K562 (cell line): ENCODE measurements around the gene PRKRIP1. TPM values are rescaled to one million over a fixed set of nuclear protein-coding genes. Genes with fewer than 3 reads are reported as not detected.

Source experiments
- ATAC-seq: fragments of 200-7000 bp; cut with Tn5 transposase; 3 replicates; pipeline ENCODE4 v1.9.1; 2020; ENCODE audit warnings: moderate library complexity
- BruUV-seq: library from RNA; stranded (reverse); fragments of 400-500 nt; replicated peaks from 2 replicates; lab custom pipeline; 2021; lab: Mats Ljungman, UMichigan
- CTCF ChIA-PET: fragments of 300-600 bp; formaldehyde crosslinking; extraction: SDS; loops from one replicate; lab custom pipeline; 2021; ENCODE audit warnings: low intra/inter-chr PET ratio; lab: Yijun Ruan, JAX
- POLR2A ChIA-PET: fragments of 300-600, 350-650 bp; sonication (Branson Sonifier 250); formaldehyde crosslinking; extraction: SDS; loops from one replicate; lab custom pipeline; 2021; ENCODE audit warnings: antibody characterized with exemption, inconsistent platforms; lab: Yijun Ruan, JAX
- DNase-seq, 4 experiments: peaks; one replicate each; pipeline versions ENCODE4 v3.0.0 to v3.0.0-alpha.2; 2011 to 2018; ENCODE audit warnings: low spot score in 3 of 4, mixed read lengths in 3 of 4; ENCODE audit errors: extremely low read depth in 1 of 4
- FAIRE-seq: peaks from 2 replicates; lab custom pipeline; 2011; peaks lifted over from hg19 to GRCh38; lab: Jason Lieb, UNC
- H2AFZ ChIP-seq: 2 replicates; pipeline ENCODE4 v1.6.0; 2011; ENCODE audit warnings: low read depth, low read length, control low read depth, inconsistent platforms
- H3K27ac ChIP-seq: fragments of 200-600 bp; 3 replicates; pipeline ENCODE4 v1.8.0; 2011; ENCODE audit warnings: low read depth, mild to moderate bottlenecking, control low read depth, inconsistent platforms, low read length, moderate library complexity, mixed read lengths; ENCODE audit errors: extremely low read depth
- H3K27me3 ChIP-seq, 2 experiments: fragments of 300-600 bp in 1 of 2; 2 replicates in 1 of 2; 3 replicates in 1 of 2; pipeline versions ENCODE4 v1.6.0 to v1.8.0; 2011; ENCODE audit warnings: inconsistent platforms in 2 of 2, low read length in 2 of 2, mild to moderate bottlenecking in 1 of 2, mixed read lengths in 1 of 2, moderate library complexity in 1 of 2; ENCODE audit not compliant: control insufficient read depth in 2 of 2, insufficient read depth in 2 of 2
- H3K36me3 ChIP-seq: fragments of 300-600 bp; 3 replicates; pipeline ENCODE4 v1.8.0; 2011; ENCODE audit warnings: mild to moderate bottlenecking, low read length, inconsistent platforms; ENCODE audit not compliant: control insufficient read depth, insufficient read depth
- H3K4me1 ChIP-seq, 2 experiments: fragments of 200-600 bp in 1 of 2; replicated peaks in 1 of 2; 2 replicates in 1 of 2; 3 replicates in 1 of 2; pipeline versions ENCODE4 v1.5.1 to v1.8.0; 2011; ENCODE audit warnings: inconsistent platforms in 2 of 2, low read length in 2 of 2, mild to moderate bottlenecking in 1 of 2, mixed read lengths in 1 of 2, moderate library complexity in 1 of 2; ENCODE audit not compliant: control insufficient read depth in 2 of 2, insufficient read depth in 2 of 2
- H3K4me2 ChIP-seq: 2 replicates; pipeline ENCODE4 v1.6.1; 2011; ENCODE audit warnings: low read length, control low read depth, inconsistent platforms, mixed read lengths; ENCODE audit not compliant: insufficient read depth
- H3K4me3 ChIP-seq: fragments of 200-600 bp; sonication (generic), shearing (Covaris generic); 2 replicates; pipeline ENCODE4 v1.5.1; 2016; ENCODE audit warnings: control low read depth, inconsistent platforms
- H3K79me2 ChIP-seq: fragments of 200-600 bp; 3 replicates; pipeline ENCODE4 v1.8.0; 2011; ENCODE audit warnings: low read length, inconsistent platforms; ENCODE audit not compliant: control insufficient read depth, insufficient read depth
- H3K9ac ChIP-seq, 2 experiments: 2 replicates each; pipeline versions ENCODE4 v1.6.0 to v1.6.1; 2011; ENCODE audit warnings: low read depth in 2 of 2, low read length in 2 of 2, control low read depth in 1 of 2, inconsistent platforms in 1 of 2, mild to moderate bottlenecking in 1 of 2, mixed read lengths in 1 of 2; ENCODE audit not compliant: insufficient read depth in 1 of 2
- H3K9me1 ChIP-seq: one replicate; pipeline ENCODE4 v1.6.0; 2011; ENCODE audit warnings: inconsistent platforms, mild to moderate bottlenecking, low read length, moderate library complexity; ENCODE audit not compliant: control insufficient read depth, insufficient read depth
- H3K9me3 ChIP-seq: replicated peaks from 2 replicates; pipeline ENCODE4 v1.5.1; 2011; ENCODE audit warnings: low read depth, low read length, inconsistent platforms; ENCODE audit not compliant: control insufficient read depth, insufficient read depth
- H4K20me1 ChIP-seq: replicated peaks from 2 replicates; pipeline ENCODE4 v1.6.1; 2011; ENCODE audit warnings: low read length, inconsistent platforms, mixed read lengths; ENCODE audit not compliant: control insufficient read depth, insufficient read depth
- HDAC3 ChIP-seq: fragments of 450-650 bp; IDR thresholded peaks from 2 replicates; pipeline ENCODE4 v1.6.1; 2018; ENCODE audit warnings: borderline replicate concordance, mild to moderate bottlenecking, moderate library complexity; ENCODE audit not compliant: partially characterized antibody
- KDM5B ChIP-seq: fragments of 200-600 bp; sonication (generic); IDR thresholded peaks from 2 replicates; pipeline ENCODE4 v1.6.1; 2012; ENCODE audit warnings: low read depth, mild to moderate bottlenecking, moderate library complexity, low read length, control low read depth, inconsistent platforms; ENCODE audit not compliant: insufficient replicate concordance
- POLR2A ChIP-seq: fragments of 450-650 bp; conservative IDR thresholded peaks from 2 replicates; pipeline ENCODE4 v1.6.1; 2016
- RHOXF2B ChIP-seq: fragments of 250-450 bp; sonication (Bioruptor Pico); conservative IDR thresholded peaks from 2 replicates; pipeline ENCODE4 v1.5.1; 2021
- SIN3A ChIP-seq, 2 experiments: fragments of 150-350 bp in 1 of 2; IDR thresholded peaks; 2 replicates each; pipeline ENCODE4 v1.6.1; 2011 to 2016; ENCODE audit warnings: borderline replicate concordance in 2 of 2, low read depth in 2 of 2, low read length in 2 of 2, mild to moderate bottlenecking in 2 of 2, moderate library complexity in 2 of 2; ENCODE audit not compliant: control insufficient read depth in 1 of 2
- SMAD2 ChIP-seq: fragments of 150-350 bp; IDR thresholded peaks from 2 replicates; pipeline ENCODE4 v1.6.1; 2014; ENCODE audit warnings: low read depth, mild to moderate bottlenecking, low read length
- SPI1 ChIP-seq: IDR thresholded peaks from 2 replicates; pipeline ENCODE4 v1.6.1; 2011; ENCODE audit warnings: low read depth, low read length, control low read depth, borderline replicate concordance
- SUPT5H ChIP-seq: fragments of 450-650 bp; IDR thresholded peaks from 2 replicates; pipeline ENCODE4 v1.6.1; 2016
- THRB ChIP-seq: fragments of 450-650 bp; formaldehyde crosslinking; conservative IDR thresholded peaks from 2 replicates; pipeline ENCODE4 v1.4.0; 2022; ENCODE audit warnings: mild to moderate bottlenecking, missing genetic modification characterization
- VEZF1 ChIP-seq: fragments of 200-800 bp; sonication (Bioruptor generic); IDR thresholded peaks from 2 replicates; pipeline ENCODE4 v1.6.1; 2017; ENCODE audit warnings: missing genetic modification characterization, missing compliant biosample characterization
- ZNF586 ChIP-seq: fragments of 450-650 bp; formaldehyde crosslinking; conservative IDR thresholded peaks from 2 replicates; pipeline ENCODE4 v1.4.0; 2020; ENCODE audit warnings: mild to moderate bottlenecking, moderate library complexity
- ZSCAN29 ChIP-seq: fragments of 450-650 bp; IDR thresholded peaks from 2 replicates; pipeline ENCODE4 v1.6.1; 2017
- WGBS: fragments of 100-300 bp; shearing (Covaris generic); methylation state at CpG from one replicate; pipeline ENCODE4 v1.1.6; 2016; ENCODE audit warnings: low coverage, mixed read lengths; ENCODE audit not compliant: insufficient coverage; ENCODE audit errors: missing lambda C conversion rate; 5-methylcytosine and 5-hydroxymethylcytosine counted together
- in situ Hi-C: fragments of 300-500 bp; cut with MboI; formaldehyde crosslinking; loops from 4 replicates; pipeline ENCODE4 v1.15.0; 2018; ENCODE audit warnings: inconsistent platforms, mixed read lengths
- intact Hi-C: fragments of 100-400 bp; cut with micrococcal nuclease; formaldehyde crosslinking; loops from 2 replicates; pipeline ENCODE4 v1.14.2; 2022
- polyA plus RNA-seq, 8 experiments: library from polyadenylated mRNA; depleted of rRNA in 4 of 8; stranded (reverse) in 5 of 8; unstranded in 3 of 8; fragments of >200 nt; fragmentation: Nextera tagmentation in 2 of 8; fragmentation: Illumina TruSeq in 1 of 8; extraction: Ambion mirVana in 2 of 8; extraction: Trizol in 1 of 8; gene quantifications; 2 replicates each; pipeline versions ENCODE4 v1.2.1 to v1.2.3, GENCODE V29; 2011 to 2014; ENCODE audit warnings: inconsistent platforms in 1 of 8, missing spikeins in 1 of 8
- total RNA-seq, 7 experiments: library from RNA; depleted of rRNA in 6 of 7; stranded (reverse); fragments of >200 nt in 6 of 7; fragmentation: Illumina TruSeq in 2 of 7; extraction: Trizol in 2 of 7; gene quantifications; 2 replicates each; pipeline versions ENCODE4 v1.2.1 to v1.2.3, GENCODE V29; 2011 to 2021; ENCODE audit warnings: low replicate concordance in 1 of 7

The PRKRIP1 gene
- total and polyA plus RNA-seq, 9 of the 15 experiments (the other 6 are each of a cell fraction or from before 2014, with no cell fraction given): 14.9 to 52.1 (median 19.8) TPM

DNA sequence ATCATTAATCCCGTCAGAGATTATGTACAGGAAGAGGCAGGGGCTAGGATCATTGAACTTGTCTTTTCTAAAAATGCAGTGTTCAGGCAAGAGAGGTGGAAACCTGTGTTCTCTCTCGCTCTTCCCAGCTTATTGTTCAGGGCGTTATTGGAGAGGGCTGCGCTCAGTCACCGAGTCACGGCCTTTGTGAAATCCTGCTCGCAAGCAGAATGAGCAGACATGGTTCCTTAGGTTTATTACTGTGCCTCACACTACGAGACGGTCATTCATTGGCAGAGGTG, 631 bp upstream of the PRKRIP1 start:
- FAIRE-seq (no peak), DNase-seq (no peak), ATAC-seq (no peak; the same call in 2 of the 3 replicates)
- Histone ChIP-seq H3K4me1 (peaks cover 5 to 15% of the 10 kb centered on the region in 2 experiments; a peak in 3 of 5 replicates), H3K9me3 (no peaks in the 10 kb centered on the region), H3K79me2 (peaks cover 14% of the 10 kb centered on the region), H3K36me3 (peaks cover 56% of the 10 kb centered on the region; the same call in 2 of the 3 replicates), H2AFZ (peak overlapping the region; percentile 73), H3K4me2 (peak overlapping the region; percentile 94), H3K9ac (peak overlapping the region; percentile 87 to 95; a peak in 2 of 4 replicates), H4K20me1 (peaks cover 11% of the 10 kb centered on the region), H3K27ac (peak overlapping the region; percentile 30; the same call in 2 of the 3 replicates), H3K9me1 (no peaks in the 10 kb centered on the region), H3K27me3 (no peaks in the 10 kb centered on the region), H3K4me3 (peak overlapping the region; percentile 83)
- WGBS: 23% methylated on average over 9 of the region's 9 CpGs
- CTCF ChIA-PET: interaction anchor here (0.9 kb wide), 1 partner anchor 115 kb away, joined by 5 read pairs; no protein-coding TSS in a partner anchor
- no peak for TF ChIP-seq SMAD2
- 0 out of 2 replicates have a peak, but pooled peaks have one; percentile 3 for TF ChIP-seq POLR2A
- TF ChIP-seq SUPT5H: 0 out of 2 replicates have a peak, but pooled peaks have one; percentile 2
- TF ChIP-seq SIN3A (IDR thresholded peaks at IDR 0.05; ENCODE audit: borderline replicate concordance in 2 of 2, control insufficient read depth in 1 of 2, low read depth in 2 of 2, low read length in 2 of 2): 0 out of 4 replicates have a peak, but pooled peaks of 1 of the 2 experiments have one; percentile 24
- POLR2A ChIA-PET: interaction anchor here (1.2 to 1.5 kb wide), 2 partner anchors 14 to 16 kb away, joined by 3 read pairs; no protein-coding TSS in a partner anchor
- intact Hi-C loops: loop anchor here (10.0 kb wide), 1 partner anchor 851 kb away; no protein-coding TSS in a partner anchor
- in situ Hi-C loops: no loop called here
- BruUV-seq: no TSS peak

- H3K27ac ChIP-seq: peak overlapping the region; percentile 65
- CTCF ChIA-PET: interaction anchor here (0.9 kb wide), 1 partner anchor 116 kb away, joined by 5 read pairs; no protein-coding TSS in a partner anchor
- in situ Hi-C loops: no loop called here
- no peaks in the 10 kb centered on the region for H3K27me3 ChIP-seq
- DNase-seq (no peak), ATAC-seq (peak; percentile 29), FAIRE-seq (no peak)
- no peaks in the 10 kb centered on the region for H3K9me3 ChIP-seq
- H3K4me2 ChIP-seq: peak overlapping the region; percentile 94
- intact Hi-C loops: loop anchor here (10.0 kb wide), 1 partner anchor 852 kb away; no protein-coding TSS in a partner anchor
- peak overlapping the region; percentile 87 to 95 for H3K9ac ChIP-seq
- H3K4me3 ChIP-seq: peak overlapping the region; percentile 83
- H2AFZ ChIP-seq: peak overlapping the region; percentile 85
- H3K36me3 ChIP-seq: peaks cover 58% of the 10 kb centered on the region; the same call in 2 of the 3 replicates
- peaks cover 11% of the 10 kb centered on the region; the same call in 1 of the 2 replicates for H4K20me1 ChIP-seq
- POLR2A ChIA-PET: interaction anchor here (0.6 to 1.4 kb wide), 3 partner anchors 12 to 42 kb away, joined by 3 to 4 read pairs (median 3); no protein-coding TSS in a partner anchor
- peaks cover 5 to 15% of the 10 kb centered on the region in 2 experiments; a peak in 3 of 5 replicates for H3K4me1 ChIP-seq
- TSS peak; percentile 55 for BruUV-seq
- WGBS: 1% methylated on average over 12 of the region's 12 CpGs
- H3K9me1 ChIP-seq: no peaks in the 10 kb centered on the region
- H3K79me2 ChIP-seq: peaks cover 14% of the 10 kb centered on the region
- TF ChIP-seq KDM5B: peak; percentile 15
- TF ChIP-seq THRB (CRISPR knock-in tag): no peak
- TF ChIP-seq SPI1: no peak
- TF ChIP-seq ZNF586: no peak
- TF ChIP-seq HDAC3: no peak
- TF ChIP-seq ZSCAN29: no peak
- no peak for TF ChIP-seq VEZF1
- no peak for TF ChIP-seq RHOXF2B
Observed at GRCh38 chr7:102396710-102397019, 502 bp downstream of the PRKRIP1 start.
